K562 (cell line): Measurements from ENCODE around the gene QRICH1.

ENCODE experiments used
- ARHGAP35 ChIP-seq: fragments of 450-650 bp; IDR thresholded peaks from 2 replicates; pipeline ENCODE4 v1.6.1; 2018; ENCODE audit not compliant: partially characterized antibody
- DNMT1 ChIP-seq: fragments of 450-650 bp; IDR thresholded peaks from 2 replicates; pipeline ENCODE4 v1.6.1; 2016; ENCODE audit warnings: antibody characterized with exemption, mild to moderate bottlenecking
- EP300 ChIP-seq: IDR thresholded peaks from 2 replicates; pipeline ENCODE4 v1.6.1; 2012; ENCODE audit warnings: low read length, improper control_type of control experiment
- EZH2 ChIP-seq: IDR thresholded peaks from 2 replicates; pipeline ENCODE4 v1.6.1; 2012; ENCODE audit warnings: low read depth, mild to moderate bottlenecking, inconsistent platforms, low read length, borderline replicate concordance
- HDAC6 ChIP-seq: IDR thresholded peaks from 2 replicates; pipeline ENCODE4 v1.6.1; 2012; ENCODE audit warnings: low read depth, mild to moderate bottlenecking, control low read depth, inconsistent platforms, low read length, moderate library complexity
- JUN ChIP-seq, 2 experiments: sonication (generic) in 1 of 2; formaldehyde crosslinking in 1 of 2; IDR thresholded peaks; 2 replicates each; pipeline versions ENCODE4 v1.6.1 to v1.8.0; 2012 to 2022; ENCODE audit warnings: borderline replicate concordance in 2 of 2, mild to moderate bottlenecking in 2 of 2, improper control_type of control experiment in 1 of 2, low read depth in 1 of 2, low read length in 1 of 2, missing genetic modification reagents in 1 of 2
- MYC ChIP-seq, 2 experiments: fragments of 250-450 bp in 1 of 2; sonication (Bioruptor Pico) in 1 of 2; IDR thresholded peaks; 2 replicates each; pipeline versions ENCODE4 v1.5.1 to v1.6.1; 2012 to 2021; ENCODE audit warnings: low read depth in 2 of 2, borderline replicate concordance in 1 of 2, improper control_type of control experiment in 1 of 2, low read length in 1 of 2, mild to moderate bottlenecking in 1 of 2, moderate library complexity in 1 of 2
- PHF21A ChIP-seq: fragments of 450-650 bp; IDR thresholded peaks from 2 replicates; pipeline ENCODE4 v1.6.1; 2017; ENCODE audit warnings: low read depth, borderline replicate concordance
- U2AF2 ChIP-seq: fragments of 200-400 bp; formaldehyde crosslinking; optimal IDR thresholded peaks from 2 replicates; pipeline ENCODE3; 2017; ENCODE audit warnings: low read depth, mild to moderate bottlenecking, low read length
- TF ChIP-seq, protein P1 (sequence below): fragments of 450-650 bp; IDR thresholded peaks from 2 replicates; pipeline ENCODE4 v1.6.1; 2016
- TF ChIP-seq, protein P2 (sequence below), 2 experiments: fragments of 450-650 bp in 1 of 2; IDR thresholded peaks; 2 replicates each; pipeline ENCODE4 v1.6.1; 2011 to 2017; ENCODE audit warnings: low read depth in 2 of 2, antibody characterized with exemption in 1 of 2, borderline replicate concordance in 1 of 2, low read length in 1 of 2, mild to moderate bottlenecking in 1 of 2, mixed read lengths in 1 of 2; ENCODE audit not compliant: control insufficient read depth in 1 of 2
- TF ChIP-seq, protein P3 (sequence below): fragments of 450-650 bp; IDR thresholded peaks from 2 replicates; pipeline ENCODE4 v1.6.1; 2017; ENCODE audit warnings: mild to moderate bottlenecking, moderate library complexity
- TF ChIP-seq, protein P4 (sequence below), 3 experiments: IDR thresholded peaks in 2 of 3; conservative IDR thresholded peaks in 1 of 3; 2 replicates each; pipeline ENCODE4 v1.5.1; 2011 to 2012; ENCODE audit warnings: low read length in 3 of 3, mild to moderate bottlenecking in 3 of 3, control low read depth in 2 of 3, improper control_type of control experiment in 1 of 3, inconsistent platforms in 1 of 3, low read depth in 1 of 3, mixed read lengths in 1 of 3, moderate library complexity in 1 of 3; ENCODE audit not compliant: insufficient read depth in 2 of 3

DNA sequence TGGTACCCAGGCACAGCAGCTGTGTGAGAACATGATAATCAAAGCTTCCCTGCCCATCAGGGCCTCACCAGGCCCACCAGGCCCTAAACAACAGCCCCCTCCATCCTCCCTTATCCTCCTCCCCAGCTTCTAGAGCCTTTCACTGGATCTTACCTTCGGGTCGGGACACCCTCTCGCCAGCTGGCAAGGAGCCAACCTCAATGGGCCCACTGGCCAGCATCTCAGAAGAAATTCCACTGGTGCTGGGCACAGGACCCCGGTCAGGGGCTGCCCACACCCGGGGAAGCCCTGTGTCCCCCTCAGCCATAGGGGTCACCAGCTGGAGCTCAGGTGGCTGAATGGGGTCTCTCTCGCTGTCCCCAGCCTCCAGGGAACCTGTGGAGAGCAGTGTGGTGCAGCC is 17.5 kb upstream of the QRICH1 start:
- TF ChIP-seq, protein P1, sequence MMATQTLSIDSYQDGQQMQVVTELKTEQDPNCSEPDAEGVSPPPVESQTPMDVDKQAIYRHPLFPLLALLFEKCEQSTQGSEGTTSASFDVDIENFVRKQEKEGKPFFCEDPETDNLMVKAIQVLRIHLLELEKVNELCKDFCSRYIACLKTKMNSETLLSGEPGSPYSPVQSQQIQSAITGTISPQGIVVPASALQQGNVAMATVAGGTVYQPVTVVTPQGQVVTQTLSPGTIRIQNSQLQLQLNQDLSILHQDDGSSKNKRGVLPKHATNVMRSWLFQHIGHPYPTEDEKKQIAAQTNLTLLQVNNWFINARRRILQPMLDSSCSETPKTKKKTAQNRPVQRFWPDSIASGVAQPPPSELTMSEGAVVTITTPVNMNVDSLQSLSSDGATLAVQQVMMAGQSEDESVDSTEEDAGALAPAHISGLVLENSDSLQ, result no peak
- TF ChIP-seq HDAC6, result no peak
- no peak for TF ChIP-seq ARHGAP35
- TF ChIP-seq, protein P2, sequence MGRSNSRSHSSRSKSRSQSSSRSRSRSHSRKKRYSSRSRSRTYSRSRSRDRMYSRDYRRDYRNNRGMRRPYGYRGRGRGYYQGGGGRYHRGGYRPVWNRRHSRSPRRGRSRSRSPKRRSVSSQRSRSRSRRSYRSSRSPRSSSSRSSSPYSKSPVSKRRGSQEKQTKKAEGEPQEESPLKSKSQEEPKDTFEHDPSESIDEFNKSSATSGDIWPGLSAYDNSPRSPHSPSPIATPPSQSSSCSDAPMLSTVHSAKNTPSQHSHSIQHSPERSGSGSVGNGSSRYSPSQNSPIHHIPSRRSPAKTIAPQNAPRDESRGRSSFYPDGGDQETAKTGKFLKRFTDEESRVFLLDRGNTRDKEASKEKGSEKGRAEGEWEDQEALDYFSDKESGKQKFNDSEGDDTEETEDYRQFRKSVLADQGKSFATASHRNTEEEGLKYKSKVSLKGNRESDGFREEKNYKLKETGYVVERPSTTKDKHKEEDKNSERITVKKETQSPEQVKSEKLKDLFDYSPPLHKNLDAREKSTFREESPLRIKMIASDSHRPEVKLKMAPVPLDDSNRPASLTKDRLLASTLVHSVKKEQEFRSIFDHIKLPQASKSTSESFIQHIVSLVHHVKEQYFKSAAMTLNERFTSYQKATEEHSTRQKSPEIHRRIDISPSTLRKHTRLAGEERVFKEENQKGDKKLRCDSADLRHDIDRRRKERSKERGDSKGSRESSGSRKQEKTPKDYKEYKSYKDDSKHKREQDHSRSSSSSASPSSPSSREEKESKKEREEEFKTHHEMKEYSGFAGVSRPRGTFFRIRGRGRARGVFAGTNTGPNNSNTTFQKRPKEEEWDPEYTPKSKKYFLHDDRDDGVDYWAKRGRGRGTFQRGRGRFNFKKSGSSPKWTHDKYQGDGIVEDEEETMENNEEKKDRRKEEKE (IDR thresholded peaks at IDR 0.05; ENCODE audit: borderline replicate concordance in 1 of 2, control insufficient read depth in 1 of 2, low read depth in 2 of 2, low read length in 1 of 2), result no peak
- TF ChIP-seq PHF21A, result no peak
- no peak for TF ChIP-seq MYC (IDR thresholded peaks at IDR 0.05; ENCODE audit: low read depth, low read length)
- TF ChIP-seq MYC (CRISPR knock-in tag; IDR thresholded peaks at IDR 0.05; ENCODE audit: borderline replicate concordance, low read depth), result no peak
- no peak for TF ChIP-seq DNMT1
- TF ChIP-seq, protein P3, sequence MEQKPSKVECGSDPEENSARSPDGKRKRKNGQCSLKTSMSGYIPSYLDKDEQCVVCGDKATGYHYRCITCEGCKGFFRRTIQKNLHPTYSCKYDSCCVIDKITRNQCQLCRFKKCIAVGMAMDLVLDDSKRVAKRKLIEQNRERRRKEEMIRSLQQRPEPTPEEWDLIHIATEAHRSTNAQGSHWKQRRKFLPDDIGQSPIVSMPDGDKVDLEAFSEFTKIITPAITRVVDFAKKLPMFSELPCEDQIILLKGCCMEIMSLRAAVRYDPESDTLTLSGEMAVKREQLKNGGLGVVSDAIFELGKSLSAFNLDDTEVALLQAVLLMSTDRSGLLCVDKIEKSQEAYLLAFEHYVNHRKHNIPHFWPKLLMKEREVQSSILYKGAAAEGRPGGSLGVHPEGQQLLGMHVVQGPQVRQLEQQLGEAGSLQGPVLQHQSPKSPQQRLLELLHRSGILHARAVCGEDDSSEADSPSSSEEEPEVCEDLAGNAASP, result no peak
- no peak for TF ChIP-seq EP300
- no peak for TF ChIP-seq U2AF2
- TF ChIP-seq JUN (IDR thresholded peaks at IDR 0.05; ENCODE audit: borderline replicate concordance, low read depth, low read length), result no peak
- no peak for TF ChIP-seq JUN (CRISPR knock-in tag; IDR thresholded peaks at IDR 0.05; ENCODE audit: borderline replicate concordance)
- TF ChIP-seq EZH2, result no peak
- TF ChIP-seq, protein P4, sequence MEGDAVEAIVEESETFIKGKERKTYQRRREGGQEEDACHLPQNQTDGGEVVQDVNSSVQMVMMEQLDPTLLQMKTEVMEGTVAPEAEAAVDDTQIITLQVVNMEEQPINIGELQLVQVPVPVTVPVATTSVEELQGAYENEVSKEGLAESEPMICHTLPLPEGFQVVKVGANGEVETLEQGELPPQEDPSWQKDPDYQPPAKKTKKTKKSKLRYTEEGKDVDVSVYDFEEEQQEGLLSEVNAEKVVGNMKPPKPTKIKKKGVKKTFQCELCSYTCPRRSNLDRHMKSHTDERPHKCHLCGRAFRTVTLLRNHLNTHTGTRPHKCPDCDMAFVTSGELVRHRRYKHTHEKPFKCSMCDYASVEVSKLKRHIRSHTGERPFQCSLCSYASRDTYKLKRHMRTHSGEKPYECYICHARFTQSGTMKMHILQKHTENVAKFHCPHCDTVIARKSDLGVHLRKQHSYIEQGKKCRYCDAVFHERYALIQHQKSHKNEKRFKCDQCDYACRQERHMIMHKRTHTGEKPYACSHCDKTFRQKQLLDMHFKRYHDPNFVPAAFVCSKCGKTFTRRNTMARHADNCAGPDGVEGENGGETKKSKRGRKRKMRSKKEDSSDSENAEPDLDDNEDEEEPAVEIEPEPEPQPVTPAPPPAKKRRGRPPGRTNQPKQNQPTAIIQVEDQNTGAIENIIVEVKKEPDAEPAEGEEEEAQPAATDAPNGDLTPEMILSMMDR (IDR thresholded peaks at IDR 0.05 in 2 of 3, conservative IDR thresholded peaks at IDR 0.05 in 1 of 3; ENCODE audit: insufficient read depth in 2 of 3, low read depth in 1 of 3, low read length in 3 of 3), result no peak
